Measurements from ENCODE around the gene DOCK3. TPM values are rescaled to one million over a fixed set of nuclear protein-coding genes. Genes with fewer than 3 reads are reported as not detected.

Gene DOCK3
- total and polyA plus RNA-seq, 4 donors, result 0.01 to 0.08 (median 0.06) TPM; not detected in 1

DNA sequence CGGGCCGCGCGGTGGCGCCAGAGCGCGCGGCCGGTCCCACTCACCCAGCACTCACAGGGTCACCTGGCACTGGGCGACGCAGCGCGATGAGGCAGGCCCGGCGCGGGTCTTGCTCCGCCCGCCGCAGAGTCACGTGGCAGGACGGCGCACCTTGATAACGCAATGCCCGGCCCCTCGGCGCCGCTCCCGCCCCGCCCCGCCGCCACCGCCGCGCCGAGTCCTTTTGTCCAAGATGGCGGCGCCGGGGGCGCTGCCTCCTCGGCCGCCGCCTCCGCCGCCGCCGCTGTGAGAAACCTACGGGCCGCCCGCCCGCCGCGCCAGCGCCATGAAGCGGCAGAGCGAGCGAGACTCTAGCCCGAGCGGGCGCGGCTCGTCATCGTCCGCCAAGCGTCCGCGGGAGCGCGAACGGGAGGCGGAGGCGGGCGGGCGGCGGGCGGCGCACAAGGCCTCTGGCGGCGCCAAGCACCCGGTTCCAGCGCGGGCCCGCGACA lies 716.4 kb downstream of the DOCK3 start, which contains the start of gene RBM15B:
Gene RBM15B, plus strand, starts transcription at position 211 of the 491 bp plus-strand sequence. Its CDS starts 115 bp downstream, at position 326.
- peak within 1 kb of the TSS; percentile 44 to 83 (median 71) for H3K4me3 ChIP-seq (ENCODE audit: low read depth in 1 of 3, low read length in 3 of 3)
- H3K9me3 ChIP-seq (ENCODE audit: control insufficient read depth in 4 of 4, low read length in 3 of 4), result no peaks in the 10 kb centered on the region
- under 1% methylated on average over 83 of the region's 83 CpGs for WGBS
- DNase-seq (ENCODE audit: low spot score), result peak; percentile 96
- H3K27me3 ChIP-seq (ENCODE audit: control insufficient read depth in 4 of 4, insufficient read depth in 4 of 4, low read length in 3 of 4), result no peaks in the 10 kb centered on the region
- peaks cover 12 to 41% (median 24%) of the 10 kb centered on the region in 4 donors for H3K36me3 ChIP-seq (ENCODE audit: control insufficient read depth in 4 of 4, insufficient read depth in 3 of 4, low read depth in 1 of 4, low read length in 3 of 4)
- peak within 1 kb of the TSS; percentile 32 to 70 for H3K27ac ChIP-seq (ENCODE audit: low read depth in 1 of 2, low read length in 2 of 2)
- TF ChIP-seq GABPA (IDR thresholded peaks at IDR 0.05 in 1 of 2, conservative IDR thresholded peaks at IDR 0.05 in 1 of 2) (peak in 1 of 2 donors; percentile 69), RAD21 (IDR thresholded peaks at IDR 0.05) (peak; percentile 65 to 79), MAX (IDR thresholded peaks at IDR 0.05) (no peak), EGR1 (IDR thresholded peaks at IDR 0.05; ENCODE audit: low read depth in 2 of 2) (no peak), FOXA2 (IDR thresholded peaks at IDR 0.05) (peak; percentile 7), RXRA (IDR thresholded peaks at IDR 0.05) (no peak), YY1 (IDR thresholded peaks at IDR 0.05) (peak; percentile 47), SP1 (IDR thresholded peaks at IDR 0.05) (peak; percentile 72)
- TF ChIP-seq, protein P1, sequence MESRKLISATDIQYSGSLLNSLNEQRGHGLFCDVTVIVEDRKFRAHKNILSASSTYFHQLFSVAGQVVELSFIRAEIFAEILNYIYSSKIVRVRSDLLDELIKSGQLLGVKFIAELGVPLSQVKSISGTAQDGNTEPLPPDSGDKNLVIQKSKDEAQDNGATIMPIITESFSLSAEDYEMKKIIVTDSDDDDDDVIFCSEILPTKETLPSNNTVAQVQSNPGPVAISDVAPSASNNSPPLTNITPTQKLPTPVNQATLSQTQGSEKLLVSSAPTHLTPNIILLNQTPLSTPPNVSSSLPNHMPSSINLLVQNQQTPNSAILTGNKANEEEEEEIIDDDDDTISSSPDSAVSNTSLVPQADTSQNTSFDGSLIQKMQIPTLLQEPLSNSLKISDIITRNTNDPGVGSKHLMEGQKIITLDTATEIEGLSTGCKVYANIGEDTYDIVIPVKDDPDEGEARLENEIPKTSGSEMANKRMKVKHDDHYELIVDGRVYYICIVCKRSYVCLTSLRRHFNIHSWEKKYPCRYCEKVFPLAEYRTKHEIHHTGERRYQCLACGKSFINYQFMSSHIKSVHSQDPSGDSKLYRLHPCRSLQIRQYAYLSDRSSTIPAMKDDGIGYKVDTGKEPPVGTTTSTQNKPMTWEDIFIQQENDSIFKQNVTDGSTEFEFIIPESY (IDR thresholded peaks at IDR 0.05), result no peak
- peaks cover 13 to 72% (median 56%) of the 10 kb centered on the region in 4 donors for H3K4me1 ChIP-seq (ENCODE audit: control insufficient read depth in 4 of 4, insufficient read depth in 4 of 4, low read length in 3 of 4)
- peak within 1 kb of the TSS in 1 of 2 donors; percentile 64 for H3K9ac ChIP-seq (ENCODE audit: low read depth in 1 of 2, low read length in 2 of 2)

DNA sequence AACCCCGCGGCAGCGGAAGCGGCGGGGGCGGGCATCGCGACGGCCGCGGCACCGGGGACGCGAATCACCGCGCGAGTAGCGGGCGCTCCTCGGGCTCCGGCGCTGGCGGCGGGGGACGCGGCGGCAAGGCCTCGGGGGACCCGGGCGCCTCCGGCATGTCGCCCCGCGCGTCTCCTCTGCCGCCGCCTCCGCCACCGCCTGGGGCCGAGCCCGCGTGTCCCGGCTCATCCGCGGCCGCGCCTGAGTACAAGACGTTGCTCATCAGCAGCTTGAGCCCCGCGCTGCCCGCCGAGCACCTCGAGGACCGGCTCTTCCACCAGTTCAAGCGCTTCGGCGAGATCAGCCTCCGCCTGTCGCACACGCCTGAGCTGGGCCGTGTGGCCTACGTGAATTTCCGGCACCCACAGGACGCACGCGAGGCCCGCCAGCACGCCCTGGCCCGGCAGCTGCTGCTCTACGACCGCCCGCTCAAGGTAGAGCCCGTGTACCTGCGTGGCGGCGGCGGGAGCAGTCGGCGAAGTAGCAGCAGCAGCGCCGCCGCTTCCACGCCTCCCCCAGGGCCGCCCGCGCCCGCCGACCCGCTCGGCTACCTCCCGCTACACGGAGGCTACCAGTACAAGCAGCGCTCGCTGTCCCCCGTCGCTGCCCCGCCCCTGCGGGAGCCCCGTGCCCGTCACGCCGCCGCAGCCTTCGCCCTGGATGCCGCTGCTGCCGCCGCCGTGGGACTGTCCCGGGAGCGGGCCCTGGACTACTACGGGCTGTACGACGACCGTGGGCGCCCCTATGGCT lies 717.0 kb downstream of the DOCK3 start:
- Histone ChIP-seq H3K9ac (ENCODE audit: low read depth in 1 of 2, low read length in 2 of 2) (peak overlapping the region in 1 of 2 donors; percentile 64), H3K27ac (ENCODE audit: low read depth in 1 of 2, low read length in 2 of 2) (peak overlapping the region; percentile 2 to 70), H3K9me3 (ENCODE audit: control insufficient read depth in 4 of 4, low read length in 3 of 4) (no peaks in the 10 kb centered on the region), H3K4me1 (ENCODE audit: control insufficient read depth in 4 of 4, insufficient read depth in 4 of 4, low read length in 3 of 4) (peaks cover 13 to 66% (median 49%) of the 10 kb centered on the region in 4 donors), H3K27me3 (ENCODE audit: control insufficient read depth in 4 of 4, insufficient read depth in 4 of 4, low read length in 3 of 4) (no peaks in the 10 kb centered on the region), H3K4me3 (ENCODE audit: low read depth in 1 of 3, low read length in 3 of 3) (peak overlapping the region; percentile 44 to 83 (median 71)), H3K36me3 (ENCODE audit: control insufficient read depth in 4 of 4, insufficient read depth in 3 of 4, low read depth in 1 of 4, low read length in 3 of 4) (peaks cover 12 to 47% (median 25%) of the 10 kb centered on the region in 4 donors)
- no peak for DNase-seq (ENCODE audit: low spot score)
- TF ChIP-seq, protein P2, sequence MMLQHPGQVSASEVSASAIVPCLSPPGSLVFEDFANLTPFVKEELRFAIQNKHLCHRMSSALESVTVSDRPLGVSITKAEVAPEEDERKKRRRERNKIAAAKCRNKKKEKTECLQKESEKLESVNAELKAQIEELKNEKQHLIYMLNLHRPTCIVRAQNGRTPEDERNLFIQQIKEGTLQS (IDR thresholded peaks at IDR 0.05), result no peak
- TF ChIP-seq RXRA (IDR thresholded peaks at IDR 0.05), result no peak
- 7% methylated on average over 115 of the region's 115 CpGs for WGBS

- Histone ChIP-seq H3K9ac (ENCODE audit: low read depth in 1 of 2, low read length in 2 of 2) (no peak overlapping the region), H3K36me3 (ENCODE audit: control insufficient read depth in 4 of 4, insufficient read depth in 3 of 4, low read depth in 1 of 4, low read length in 3 of 4) (peaks cover 12 to 53% (median 25%) of the 10 kb centered on the region in 4 donors), H3K27ac (ENCODE audit: low read depth in 1 of 2, low read length in 2 of 2) (peak overlapping the region in 1 of 2 donors; percentile 70), H3K27me3 (ENCODE audit: control insufficient read depth in 4 of 4, insufficient read depth in 4 of 4, low read length in 3 of 4) (no peaks in the 10 kb centered on the region), H3K4me1 (ENCODE audit: control insufficient read depth in 4 of 4, insufficient read depth in 4 of 4, low read length in 3 of 4) (peaks cover 13 to 59% (median 44%) of the 10 kb centered on the region in 4 donors), H3K9me3 (ENCODE audit: control insufficient read depth in 4 of 4, low read length in 3 of 4) (no peaks in the 10 kb centered on the region), H3K4me3 (ENCODE audit: low read depth in 1 of 3, low read length in 3 of 3) (peak overlapping the region; percentile 29 to 83 (median 44))
- no peak for TF ChIP-seq MAX (IDR thresholded peaks at IDR 0.05)
- TF ChIP-seq, protein P3, sequence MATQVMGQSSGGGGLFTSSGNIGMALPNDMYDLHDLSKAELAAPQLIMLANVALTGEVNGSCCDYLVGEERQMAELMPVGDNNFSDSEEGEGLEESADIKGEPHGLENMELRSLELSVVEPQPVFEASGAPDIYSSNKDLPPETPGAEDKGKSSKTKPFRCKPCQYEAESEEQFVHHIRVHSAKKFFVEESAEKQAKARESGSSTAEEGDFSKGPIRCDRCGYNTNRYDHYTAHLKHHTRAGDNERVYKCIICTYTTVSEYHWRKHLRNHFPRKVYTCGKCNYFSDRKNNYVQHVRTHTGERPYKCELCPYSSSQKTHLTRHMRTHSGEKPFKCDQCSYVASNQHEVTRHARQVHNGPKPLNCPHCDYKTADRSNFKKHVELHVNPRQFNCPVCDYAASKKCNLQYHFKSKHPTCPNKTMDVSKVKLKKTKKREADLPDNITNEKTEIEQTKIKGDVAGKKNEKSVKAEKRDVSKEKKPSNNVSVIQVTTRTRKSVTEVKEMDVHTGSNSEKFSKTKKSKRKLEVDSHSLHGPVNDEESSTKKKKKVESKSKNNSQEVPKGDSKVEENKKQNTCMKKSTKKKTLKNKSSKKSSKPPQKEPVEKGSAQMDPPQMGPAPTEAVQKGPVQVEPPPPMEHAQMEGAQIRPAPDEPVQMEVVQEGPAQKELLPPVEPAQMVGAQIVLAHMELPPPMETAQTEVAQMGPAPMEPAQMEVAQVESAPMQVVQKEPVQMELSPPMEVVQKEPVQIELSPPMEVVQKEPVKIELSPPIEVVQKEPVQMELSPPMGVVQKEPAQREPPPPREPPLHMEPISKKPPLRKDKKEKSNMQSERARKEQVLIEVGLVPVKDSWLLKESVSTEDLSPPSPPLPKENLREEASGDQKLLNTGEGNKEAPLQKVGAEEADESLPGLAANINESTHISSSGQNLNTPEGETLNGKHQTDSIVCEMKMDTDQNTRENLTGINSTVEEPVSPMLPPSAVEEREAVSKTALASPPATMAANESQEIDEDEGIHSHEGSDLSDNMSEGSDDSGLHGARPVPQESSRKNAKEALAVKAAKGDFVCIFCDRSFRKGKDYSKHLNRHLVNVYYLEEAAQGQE (IDR thresholded peaks at IDR 0.05), result no peak
- TF ChIP-seq, protein P2 (IDR thresholded peaks at IDR 0.05), result no peak
- TF ChIP-seq FOXA2 (IDR thresholded peaks at IDR 0.05), result no peak
- no peak for TF ChIP-seq JUND (IDR thresholded peaks at IDR 0.05)
- TF ChIP-seq SP1 (IDR thresholded peaks at IDR 0.05), result no peak
- TF ChIP-seq RAD21 (IDR thresholded peaks at IDR 0.05), result no peak
- no peak for TF ChIP-seq TAF1 (conservative IDR thresholded peaks at IDR 0.05)
- TF ChIP-seq, protein P1 (IDR thresholded peaks at IDR 0.05), result no peak
- TF ChIP-seq YY1 (IDR thresholded peaks at IDR 0.05), result no peak
- 96% methylated on average over 42 of the region's 42 CpGs for WGBS
- no peak for DNase-seq (ENCODE audit: low spot score)
Observed at GRCh38 chr3:51392355-51393133, 717.8 kb downstream of the DOCK3 start.

Data from liver (tissue), 9 donors.